Uterus (tissue), 2 donors: ENCODE measurements around the gene CSTF3.

Experiments
- CTCF ChIP-seq, 4 experiments: fragments of 200-600 bp in 2 of 4; fragments of 450-650 bp in 2 of 4; sonication (generic) in 2 of 4; IDR thresholded peaks; one replicate each; pipeline ENCODE4 v1.5.1; 2016 to 2019; ENCODE audit warnings: antibody characterized with exemption in 4 of 4, mild to moderate bottlenecking in 2 of 4, moderate library complexity in 1 of 4
- POLR2A ChIP-seq, 2 donors: fragments of 450-650 bp; IDR thresholded peaks; one replicate each; pipeline ENCODE4 v1.6.1; 2016; ENCODE audit warnings: antibody characterized with exemption in 2 of 2, mild to moderate bottlenecking in 1 of 2, moderate library complexity in 1 of 2

- TF ChIP-seq CTCF (IDR thresholded peaks at IDR 0.05) (no peak), POLR2A (IDR thresholded peaks at IDR 0.05) (no peak)
Observed at GRCh38 chr11:33182246-33182878, 21.1 kb upstream of the CSTF3 start.
